PC-3 (cell line): ENCODE results near the gene TOR1B.

Experiments used
- CTCF ChIP-seq: fragments of 300-600 bp; sonication (generic); conservative IDR thresholded peaks from 2 replicates; pipeline ENCODE4 v1.5.1; 2017; ENCODE audit warnings: antibody characterized with exemption, low read depth, mild to moderate bottlenecking, low read length
- EZH2 ChIP-seq: fragments of 300-600 bp; sonication (generic); IDR thresholded peaks from one replicate; pipeline ENCODE4 v1.6.1; 2017; ENCODE audit warnings: antibody characterized with exemption, mild to moderate bottlenecking, low read length; ENCODE audit not compliant: unreplicated experiment
- EZH2phosphoT487 ChIP-seq: fragments of 300-600 bp; sonication (generic); IDR thresholded peaks from 2 replicates; pipeline ENCODE4 v1.6.1; 2018; ENCODE audit warnings: mild to moderate bottlenecking, antibody characterized with exemption, low read length, borderline replicate concordance

GRCh38 chr9:129815278-129815677, 12.3 kb downstream of the TOR1B start:
- TF ChIP-seq CTCF (no peak), EZH2 (no peak), EZH2phosphoT487 (no peak)
